Endothelial cell of hepatic sinusoid (primary cell): Measurements from ENCODE around the gene PHLDA2.

Experiments
- in situ Hi-C: cut with HindIII; loops from 2 replicates; pipeline ENCODE4 v1.10.0; 2017; ENCODE audit warnings: low sequenced_read_pairs

The PHLDA2 gene

DNA sequence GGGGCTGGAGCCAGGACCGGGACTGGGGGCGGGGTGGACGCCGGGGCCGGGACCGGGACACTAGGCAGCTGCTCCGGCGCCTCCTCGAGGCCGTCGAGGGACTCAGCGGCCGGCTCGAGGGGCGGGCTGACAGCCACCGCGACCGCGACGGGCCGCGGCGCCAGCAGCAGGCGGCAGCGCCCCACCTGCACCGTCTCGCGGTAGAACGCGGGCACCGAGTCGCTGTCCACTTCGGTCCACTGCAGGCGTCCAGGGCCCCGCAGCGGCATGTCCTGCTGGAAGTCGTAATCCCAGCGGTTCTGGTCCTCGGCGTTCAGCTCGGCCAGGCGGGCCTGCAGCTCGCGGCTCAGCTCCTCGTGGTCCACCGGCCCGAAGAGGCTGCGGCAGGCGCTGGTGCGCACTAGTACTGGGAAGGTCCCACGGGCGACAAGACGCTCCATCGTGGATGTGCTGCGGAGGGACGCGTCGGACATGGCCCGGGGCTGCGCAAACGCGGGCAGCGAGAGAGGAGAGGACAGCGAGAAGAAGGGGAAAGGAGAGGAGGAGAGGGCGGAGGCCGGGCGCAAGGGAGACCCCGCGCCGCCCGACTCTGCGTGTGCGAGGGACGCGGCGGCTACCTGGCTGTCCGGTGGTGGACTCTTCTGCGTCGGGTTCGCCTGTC lies 44.1 kb downstream of the PHLDA2 start:
- in situ Hi-C loops = no loop called here

DNA sequence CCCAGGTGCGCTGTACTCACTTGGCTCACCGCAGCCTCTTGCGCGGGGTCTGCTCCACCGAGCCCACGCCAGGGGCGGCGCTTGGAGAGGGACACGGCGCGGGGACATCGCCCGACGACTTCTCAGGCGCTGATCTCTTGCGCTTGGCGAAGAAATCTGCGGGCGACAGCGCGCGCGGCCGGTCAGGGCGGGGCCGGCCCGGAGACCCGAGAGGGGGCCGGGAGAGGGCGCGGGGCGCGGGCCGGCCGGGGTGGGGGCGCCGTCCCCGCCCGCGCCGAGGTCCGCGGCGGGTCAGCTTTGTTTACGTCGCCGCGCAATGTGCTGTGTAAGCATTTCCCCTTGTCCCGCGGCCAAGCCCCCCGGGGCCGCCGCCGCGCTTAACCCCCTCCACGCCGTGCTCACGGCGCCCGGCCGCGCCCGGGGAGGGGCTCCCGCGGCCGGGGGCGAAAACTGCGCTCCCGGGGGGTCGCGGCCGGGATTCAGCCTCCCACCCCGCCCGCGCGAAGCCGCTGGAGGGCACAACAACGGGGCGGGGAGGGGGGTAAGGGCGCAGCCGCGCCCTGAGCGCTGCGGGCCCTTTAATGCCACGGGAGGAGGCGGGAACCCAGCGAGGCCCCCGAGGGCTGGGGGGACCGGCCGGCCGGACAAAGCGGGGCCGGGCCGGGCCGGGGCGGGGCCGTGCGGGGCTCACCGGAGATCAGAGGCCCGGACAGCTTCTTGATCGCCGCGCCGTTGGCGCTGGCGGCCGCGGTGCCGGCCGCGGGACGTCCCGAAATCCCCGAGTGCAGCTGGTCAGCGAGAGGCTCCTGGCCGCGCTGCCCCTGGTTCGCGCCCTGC lies 45.0 kb downstream of the PHLDA2 start:
- in situ Hi-C loops = no loop called here

DNA sequence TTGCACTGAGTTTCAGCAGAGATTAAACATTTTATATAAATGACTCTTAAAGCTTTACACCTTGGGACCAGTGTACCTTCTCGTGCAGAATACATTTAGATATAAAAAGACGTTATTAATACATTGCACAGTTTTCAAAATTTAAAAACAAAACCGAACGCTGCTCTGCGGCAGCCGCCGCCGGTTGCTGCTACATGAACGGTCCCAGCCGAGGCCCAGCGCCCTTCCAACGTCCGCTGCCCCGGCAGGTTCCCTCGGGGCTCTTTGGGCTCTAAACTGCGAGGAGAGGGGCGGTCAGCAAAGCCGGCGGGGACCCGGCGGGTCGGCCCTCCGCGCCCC lies 45.6 kb downstream of the PHLDA2 start:
- in situ Hi-C loops = no loop called here

DNA sequence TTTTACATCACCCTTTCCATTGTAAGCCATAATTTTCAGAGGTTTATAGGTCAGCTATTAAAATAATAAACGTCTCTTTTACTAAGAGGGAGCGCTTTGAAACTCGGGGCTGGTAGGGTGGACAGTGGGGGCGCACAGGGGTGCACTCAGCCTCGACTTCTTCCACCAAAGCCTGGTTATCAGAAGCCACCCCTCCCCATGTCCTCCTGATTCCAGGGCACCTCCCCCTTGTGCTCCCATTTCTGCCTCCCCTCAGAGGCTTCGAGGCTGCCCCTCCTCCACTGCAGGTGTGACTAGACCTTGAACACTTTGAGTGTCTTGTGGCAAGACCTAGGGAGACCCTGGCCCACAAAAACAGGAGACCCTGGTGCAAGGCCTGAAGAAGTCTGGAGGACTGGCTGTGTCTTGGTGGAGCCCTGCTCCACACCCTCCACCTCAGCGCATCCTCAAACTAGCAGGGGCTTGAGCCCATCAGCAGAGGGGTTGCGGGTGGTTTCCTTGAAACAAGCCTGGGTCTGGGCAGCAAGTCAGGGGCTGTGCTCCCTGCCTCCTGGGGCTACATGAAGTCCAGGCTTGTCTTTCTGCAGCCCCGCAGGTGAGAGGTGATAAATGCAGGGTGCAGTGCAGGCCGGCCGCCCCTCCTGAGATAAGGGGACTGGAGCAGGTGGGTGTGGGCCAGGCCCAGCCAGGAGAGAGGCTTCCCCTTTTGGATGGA lies 46.7 kb downstream of the PHLDA2 start:
- in situ Hi-C loops = no loop called here

DNA sequence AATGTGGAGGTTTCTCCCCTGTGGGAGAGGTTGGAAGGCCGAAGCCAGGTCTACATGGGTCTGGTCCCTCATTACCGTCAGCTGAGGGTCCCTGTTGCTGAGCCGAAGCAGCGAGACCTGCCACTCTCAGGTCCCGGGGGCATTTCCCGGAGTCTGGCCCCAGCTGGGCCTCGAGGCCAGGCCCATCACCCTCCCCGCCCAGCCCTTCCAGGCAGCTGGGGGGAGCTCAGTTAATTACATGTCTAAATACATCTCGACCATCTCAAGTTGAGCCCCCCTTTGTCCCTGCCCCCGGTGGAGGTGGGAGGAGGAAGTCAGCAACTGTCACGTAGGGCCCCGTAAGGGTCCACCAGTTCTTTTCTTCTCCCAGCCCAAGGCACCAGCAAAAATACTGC lies 47.2 kb downstream of the PHLDA2 start:
- in situ Hi-C loops = no loop called here

DNA sequence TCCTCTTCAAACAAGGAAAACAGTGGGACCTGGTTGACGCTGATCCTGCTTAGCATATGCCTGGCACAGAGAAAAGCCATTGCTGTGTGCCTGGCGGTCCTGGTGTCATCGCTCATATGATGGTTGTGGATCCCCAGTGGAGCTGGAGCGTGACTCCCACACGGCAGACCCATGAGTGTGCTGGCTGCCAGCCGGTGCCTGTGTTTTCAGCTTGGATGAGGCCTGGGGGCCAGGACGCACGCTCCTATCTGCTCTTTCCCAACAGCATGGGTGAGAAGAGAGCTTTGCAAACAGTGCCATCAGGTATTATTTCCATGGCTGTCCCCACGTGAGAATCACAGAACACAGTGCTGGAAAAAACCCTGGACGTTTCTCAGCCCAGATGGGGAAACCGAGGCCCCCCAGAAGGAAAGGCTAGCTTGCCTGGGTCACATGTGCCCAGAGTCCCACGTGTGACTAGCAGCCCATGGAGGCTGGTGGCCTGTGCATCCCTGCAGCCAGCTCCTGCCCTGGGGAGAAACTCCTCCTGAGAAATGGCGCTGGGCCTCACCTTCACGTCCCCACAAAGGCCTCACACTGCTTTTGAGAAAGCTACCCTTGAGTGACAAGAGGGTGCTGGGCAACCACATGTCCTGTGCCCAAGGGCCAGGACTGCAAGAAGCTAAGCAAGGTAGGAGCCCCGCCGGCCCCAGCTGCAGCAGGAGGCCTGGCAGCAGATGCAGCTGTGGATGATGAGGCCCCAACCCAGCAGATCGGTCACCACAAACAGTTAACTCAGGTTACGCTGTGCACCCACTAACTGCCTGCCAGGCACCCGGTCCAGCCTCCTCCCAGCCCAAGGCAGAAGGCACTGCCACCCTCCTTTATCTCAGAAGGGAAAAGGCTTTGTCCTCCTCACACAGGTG lies 47.9 kb downstream of the PHLDA2 start:
- in situ Hi-C loops = no loop called here

DNA sequence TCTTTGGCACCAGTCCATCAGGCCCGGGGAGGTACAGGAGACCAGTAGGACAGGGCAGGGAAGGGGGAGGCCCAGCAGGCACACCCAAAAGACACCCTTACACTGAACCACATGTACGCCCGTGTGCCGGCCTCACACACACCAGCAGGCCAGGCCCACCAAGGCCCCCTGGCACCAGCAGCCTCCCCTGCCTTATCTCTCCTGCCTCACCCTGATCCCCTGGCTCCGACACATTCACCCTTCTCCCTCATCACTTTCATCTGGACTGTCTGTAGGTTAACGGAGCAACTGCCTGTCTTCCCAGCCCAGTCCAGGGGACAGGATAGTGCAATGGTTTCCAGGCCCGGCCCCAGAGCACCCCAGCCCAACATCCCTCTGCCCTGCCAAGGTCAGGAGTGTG lies 48.6 kb downstream of the PHLDA2 start:
- in situ Hi-C loops = no loop called here

DNA sequence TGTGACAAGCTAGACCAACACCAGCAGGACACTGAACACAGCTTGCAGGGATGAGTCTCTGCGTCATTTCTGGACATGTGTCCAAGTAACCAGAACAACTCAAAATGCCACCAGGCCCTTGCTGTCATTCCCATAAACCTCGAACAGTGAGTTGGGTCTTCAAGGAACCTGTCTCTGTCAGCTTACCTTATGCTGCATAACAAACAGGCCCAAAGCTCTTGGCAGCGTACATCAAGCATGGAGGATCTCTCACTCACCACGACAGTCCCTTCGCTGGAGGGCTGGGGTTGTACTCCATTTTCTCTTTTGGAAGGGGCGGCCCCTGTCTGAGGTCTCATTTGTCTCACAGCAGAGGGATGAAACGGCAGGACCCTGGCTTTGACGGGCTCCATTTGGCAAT lies 50.4 kb downstream of the PHLDA2 start:
- in situ Hi-C loops = no loop called here
